C4-2B (cell line): Measurements from ENCODE around the gene PPP2R5E.

ENCODE experiments used
- CTCF ChIP-seq: fragments of 450-650 bp; conservative IDR thresholded peaks from 2 replicates; pipeline ENCODE4 v1.5.1; 2017; ENCODE audit warnings: mild to moderate bottlenecking
- ZFX ChIP-seq: fragments of 450-650 bp; IDR thresholded peaks from 2 replicates; pipeline ENCODE4 v1.6.1; 2017

- no peak for TF ChIP-seq CTCF
- TF ChIP-seq ZFX, result no peak
These were observed 220.7 kb downstream of the PPP2R5E start for GRCh38 chr14:63322472-63322871.
